Measurements from ENCODE around the gene IDH2.

Gene IDH2

GRCh38 chr15:90080818-90081393, 21.4 kb downstream of the IDH2 start:
- TF ChIP-seq, protein P1, sequence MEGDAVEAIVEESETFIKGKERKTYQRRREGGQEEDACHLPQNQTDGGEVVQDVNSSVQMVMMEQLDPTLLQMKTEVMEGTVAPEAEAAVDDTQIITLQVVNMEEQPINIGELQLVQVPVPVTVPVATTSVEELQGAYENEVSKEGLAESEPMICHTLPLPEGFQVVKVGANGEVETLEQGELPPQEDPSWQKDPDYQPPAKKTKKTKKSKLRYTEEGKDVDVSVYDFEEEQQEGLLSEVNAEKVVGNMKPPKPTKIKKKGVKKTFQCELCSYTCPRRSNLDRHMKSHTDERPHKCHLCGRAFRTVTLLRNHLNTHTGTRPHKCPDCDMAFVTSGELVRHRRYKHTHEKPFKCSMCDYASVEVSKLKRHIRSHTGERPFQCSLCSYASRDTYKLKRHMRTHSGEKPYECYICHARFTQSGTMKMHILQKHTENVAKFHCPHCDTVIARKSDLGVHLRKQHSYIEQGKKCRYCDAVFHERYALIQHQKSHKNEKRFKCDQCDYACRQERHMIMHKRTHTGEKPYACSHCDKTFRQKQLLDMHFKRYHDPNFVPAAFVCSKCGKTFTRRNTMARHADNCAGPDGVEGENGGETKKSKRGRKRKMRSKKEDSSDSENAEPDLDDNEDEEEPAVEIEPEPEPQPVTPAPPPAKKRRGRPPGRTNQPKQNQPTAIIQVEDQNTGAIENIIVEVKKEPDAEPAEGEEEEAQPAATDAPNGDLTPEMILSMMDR (IDR thresholded peaks at IDR 0.05; ENCODE audit: low read depth, low read length), result no peak
- no peak overlapping the region for H3K4me3 ChIP-seq (ENCODE audit: low read depth, low read length)

DNA sequence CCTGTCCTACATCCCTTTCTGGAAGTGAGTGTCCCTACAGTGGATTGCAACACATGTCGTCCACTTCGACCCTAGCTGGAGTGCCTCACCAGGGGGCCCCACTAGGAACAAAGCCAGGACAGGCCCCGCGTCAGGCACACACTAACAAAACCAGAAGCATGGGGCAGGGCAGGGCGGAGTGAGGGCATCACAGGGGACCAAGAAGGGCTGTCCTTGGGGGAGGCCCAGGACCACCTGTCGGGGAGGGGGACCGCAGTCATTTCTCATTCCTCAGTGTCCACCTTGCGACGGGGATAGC, 21.9 kb downstream of the IDH2 start:
- no peak overlapping the region for H3K4me3 ChIP-seq (ENCODE audit: low read depth, low read length)
- TF ChIP-seq, protein P1 (IDR thresholded peaks at IDR 0.05; ENCODE audit: low read depth, low read length), result no peak

GRCh38 chr15:90079619-90080457, 22.4 kb downstream of the IDH2 start:
- TF ChIP-seq, protein P1 (IDR thresholded peaks at IDR 0.05; ENCODE audit: low read depth, low read length), result no peak
- H3K4me3 ChIP-seq (ENCODE audit: low read depth, low read length), result no peak overlapping the region

GRCh38 chr15:90078965-90079364, 23.3 kb downstream of the IDH2 start:
- TF ChIP-seq, protein P1 (IDR thresholded peaks at IDR 0.05; ENCODE audit: low read depth, low read length), result no peak
- H3K4me3 ChIP-seq (ENCODE audit: low read depth, low read length), result no peak overlapping the region

DNA sequence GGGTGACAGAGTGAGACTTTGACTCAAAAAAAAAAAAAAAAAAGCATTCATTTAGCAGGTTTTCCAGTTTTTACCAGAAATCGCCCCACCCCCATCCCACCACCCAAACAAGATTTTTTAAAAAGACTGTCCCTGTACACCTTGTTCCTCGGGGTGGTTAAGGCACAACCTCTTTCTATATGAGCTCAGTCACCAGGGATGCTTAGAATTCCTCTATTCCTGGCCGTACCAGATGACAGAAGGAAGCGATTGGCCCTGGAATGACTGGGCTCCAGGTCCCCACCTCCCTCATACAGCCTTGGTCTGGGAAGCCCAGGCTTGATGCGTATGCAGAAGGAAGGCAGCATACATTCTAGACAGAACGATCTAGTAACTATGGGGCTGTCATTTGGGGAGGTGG, 25.6 kb downstream of the IDH2 start:
- TF ChIP-seq, protein P1 (IDR thresholded peaks at IDR 0.05; ENCODE audit: low read depth, low read length), result no peak
- H3K4me3 ChIP-seq (ENCODE audit: low read depth, low read length), result no peak overlapping the region

DNA sequence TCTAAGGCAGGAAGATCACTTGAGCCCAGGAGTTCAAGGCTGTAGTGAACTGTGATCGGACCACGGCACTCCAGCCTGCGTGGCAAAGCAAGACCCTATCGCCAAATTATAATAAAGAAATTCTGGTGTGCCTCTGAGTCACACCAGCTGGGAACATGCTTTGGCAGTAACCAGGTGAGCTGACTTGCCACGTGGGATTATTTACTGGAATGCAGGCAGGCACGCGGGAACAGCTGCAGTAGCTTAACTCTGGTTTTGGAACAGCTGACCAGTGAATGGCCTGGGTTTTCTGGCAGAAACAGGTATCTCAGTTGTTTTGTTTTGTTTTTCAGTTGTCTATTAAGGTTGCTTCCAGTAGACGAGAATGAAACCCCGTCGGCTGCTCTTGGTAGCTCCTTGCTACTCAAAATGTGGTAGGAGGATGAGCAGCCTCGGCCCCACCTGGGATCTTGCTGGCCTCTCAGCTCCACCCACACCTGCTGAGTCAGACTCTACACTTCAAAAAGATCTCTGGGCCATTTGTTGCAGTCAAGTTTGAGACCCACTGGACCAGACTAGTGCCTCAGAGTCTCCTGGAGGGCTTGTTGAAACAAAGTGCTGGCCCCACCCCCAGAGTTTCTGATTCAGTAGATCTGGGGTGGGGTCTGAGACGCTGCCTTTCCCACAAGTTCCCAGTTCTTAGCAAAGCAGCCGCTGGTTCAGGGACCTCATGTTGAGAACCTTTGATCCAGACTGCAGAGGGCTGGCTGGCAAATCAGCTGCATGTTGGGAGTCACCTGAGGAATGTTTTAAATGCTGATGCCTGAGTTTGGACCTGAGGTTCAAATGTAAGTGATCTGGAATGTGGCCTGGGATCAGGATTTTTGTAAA, 26.6 kb downstream of the IDH2 start:
- TF ChIP-seq, protein P1 (IDR thresholded peaks at IDR 0.05; ENCODE audit: low read depth, low read length), result no peak
- no peak overlapping the region for H3K4me3 ChIP-seq (ENCODE audit: low read depth, low read length)
